AG09319 (cell line): ENCODE measurements around the gene NPC2.

Experiments
- DNase-seq: peaks from one replicate; pipeline ENCODE4 v3.0.0-alpha.2; 2010; ENCODE audit warnings: low read depth; ENCODE audit errors: extremely low read depth
- TF ChIP-seq, protein P1 (sequence below): IDR thresholded peaks from 2 replicates; pipeline ENCODE4 v1.5.1; 2011; ENCODE audit warnings: low read depth, mild to moderate bottlenecking, inconsistent platforms, low read length, moderate library complexity

NPC2 gene

DNA sequence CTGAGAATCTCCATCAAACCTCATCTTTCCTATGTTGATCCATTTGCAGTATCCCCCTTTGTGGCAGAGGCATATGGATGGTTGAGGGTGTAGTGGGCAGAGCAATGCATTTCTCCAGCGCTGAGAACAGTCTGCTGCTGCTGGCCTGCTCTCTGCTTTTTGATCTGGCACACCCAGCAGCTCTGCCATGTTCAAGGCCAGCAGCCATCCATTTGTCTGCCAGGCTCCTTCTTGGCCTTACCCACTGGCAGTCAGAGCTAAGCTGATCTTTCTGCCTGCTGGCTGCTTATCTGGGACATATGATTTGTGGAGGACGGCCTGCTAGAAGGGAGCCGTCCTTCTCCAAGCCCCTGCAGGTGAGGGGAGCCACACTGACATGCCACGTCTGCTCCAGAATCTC is 17.0 kb downstream of the NPC2 start:
- DNase-seq = no peak
- TF ChIP-seq, protein P1, sequence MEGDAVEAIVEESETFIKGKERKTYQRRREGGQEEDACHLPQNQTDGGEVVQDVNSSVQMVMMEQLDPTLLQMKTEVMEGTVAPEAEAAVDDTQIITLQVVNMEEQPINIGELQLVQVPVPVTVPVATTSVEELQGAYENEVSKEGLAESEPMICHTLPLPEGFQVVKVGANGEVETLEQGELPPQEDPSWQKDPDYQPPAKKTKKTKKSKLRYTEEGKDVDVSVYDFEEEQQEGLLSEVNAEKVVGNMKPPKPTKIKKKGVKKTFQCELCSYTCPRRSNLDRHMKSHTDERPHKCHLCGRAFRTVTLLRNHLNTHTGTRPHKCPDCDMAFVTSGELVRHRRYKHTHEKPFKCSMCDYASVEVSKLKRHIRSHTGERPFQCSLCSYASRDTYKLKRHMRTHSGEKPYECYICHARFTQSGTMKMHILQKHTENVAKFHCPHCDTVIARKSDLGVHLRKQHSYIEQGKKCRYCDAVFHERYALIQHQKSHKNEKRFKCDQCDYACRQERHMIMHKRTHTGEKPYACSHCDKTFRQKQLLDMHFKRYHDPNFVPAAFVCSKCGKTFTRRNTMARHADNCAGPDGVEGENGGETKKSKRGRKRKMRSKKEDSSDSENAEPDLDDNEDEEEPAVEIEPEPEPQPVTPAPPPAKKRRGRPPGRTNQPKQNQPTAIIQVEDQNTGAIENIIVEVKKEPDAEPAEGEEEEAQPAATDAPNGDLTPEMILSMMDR = no peak

DNA sequence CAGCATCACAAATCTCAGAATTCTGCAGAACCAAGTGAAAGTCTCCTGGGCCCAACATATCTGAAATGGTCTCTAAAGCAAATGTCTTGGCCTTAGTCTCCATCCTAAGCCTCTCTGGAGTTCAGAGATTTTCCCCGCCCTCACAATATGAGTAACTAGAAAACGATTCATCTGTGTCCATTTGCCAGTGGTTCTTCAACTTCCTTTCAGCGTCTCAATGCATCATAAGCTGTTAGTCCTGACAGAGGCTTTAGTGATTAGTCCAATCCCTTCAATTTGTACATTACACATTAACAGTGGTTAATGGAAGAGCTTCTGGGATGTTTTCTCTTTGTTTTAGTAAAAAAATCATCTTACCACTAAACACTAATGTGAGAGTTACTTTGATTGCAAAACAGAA is 17.4 kb downstream of the NPC2 start:
- peak; percentile 15 for DNase-seq

DNA sequence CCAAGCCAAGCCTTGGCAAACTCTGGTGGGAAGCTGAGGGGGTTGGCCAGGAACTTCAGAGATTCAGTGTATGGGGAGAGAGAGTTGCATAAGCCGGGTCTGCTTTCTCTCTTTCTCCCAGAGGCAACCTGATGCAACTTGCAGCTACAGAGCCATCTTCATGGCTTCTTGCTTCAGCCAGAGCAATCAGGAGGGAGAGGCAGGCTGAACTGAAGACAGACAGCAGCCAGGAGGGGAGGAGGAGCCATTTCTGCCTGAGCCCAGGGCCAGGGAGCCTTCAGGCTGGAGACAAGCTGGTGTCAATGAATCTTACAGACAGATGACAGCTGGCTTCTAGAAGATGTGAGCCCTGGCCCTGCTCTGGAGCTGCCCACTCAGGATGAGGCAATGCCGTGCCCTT is 18.7 kb downstream of the NPC2 start:
- TF ChIP-seq, protein P1 = no peak
- DNase-seq = no peak

More for the DNA sequence above, 17.4 kb downstream of the NPC2 start:
- TF ChIP-seq, protein P1 = no peak

DNA sequence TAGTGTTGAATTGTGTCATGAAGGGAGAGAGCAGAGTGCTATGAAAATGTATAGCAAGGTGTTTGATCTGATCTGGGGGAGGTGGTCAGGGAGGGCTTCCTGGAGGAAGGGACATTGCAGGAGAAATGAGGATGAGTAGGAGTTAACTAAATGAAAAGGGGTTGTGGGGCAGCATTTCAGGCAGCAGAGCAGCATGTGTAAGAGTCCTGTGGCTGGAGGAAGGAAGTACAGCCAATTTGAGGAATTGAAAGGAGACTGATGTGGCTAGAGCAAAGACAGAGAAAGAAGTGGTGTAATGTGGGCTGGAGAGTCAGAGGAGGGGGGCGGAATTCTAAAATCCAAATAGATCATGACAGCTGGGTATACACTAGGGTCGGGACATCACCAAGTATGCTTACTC is 20.5 kb downstream of the NPC2 start:
- no peak for DNase-seq
- TF ChIP-seq, protein P1 = no peak

DNA sequence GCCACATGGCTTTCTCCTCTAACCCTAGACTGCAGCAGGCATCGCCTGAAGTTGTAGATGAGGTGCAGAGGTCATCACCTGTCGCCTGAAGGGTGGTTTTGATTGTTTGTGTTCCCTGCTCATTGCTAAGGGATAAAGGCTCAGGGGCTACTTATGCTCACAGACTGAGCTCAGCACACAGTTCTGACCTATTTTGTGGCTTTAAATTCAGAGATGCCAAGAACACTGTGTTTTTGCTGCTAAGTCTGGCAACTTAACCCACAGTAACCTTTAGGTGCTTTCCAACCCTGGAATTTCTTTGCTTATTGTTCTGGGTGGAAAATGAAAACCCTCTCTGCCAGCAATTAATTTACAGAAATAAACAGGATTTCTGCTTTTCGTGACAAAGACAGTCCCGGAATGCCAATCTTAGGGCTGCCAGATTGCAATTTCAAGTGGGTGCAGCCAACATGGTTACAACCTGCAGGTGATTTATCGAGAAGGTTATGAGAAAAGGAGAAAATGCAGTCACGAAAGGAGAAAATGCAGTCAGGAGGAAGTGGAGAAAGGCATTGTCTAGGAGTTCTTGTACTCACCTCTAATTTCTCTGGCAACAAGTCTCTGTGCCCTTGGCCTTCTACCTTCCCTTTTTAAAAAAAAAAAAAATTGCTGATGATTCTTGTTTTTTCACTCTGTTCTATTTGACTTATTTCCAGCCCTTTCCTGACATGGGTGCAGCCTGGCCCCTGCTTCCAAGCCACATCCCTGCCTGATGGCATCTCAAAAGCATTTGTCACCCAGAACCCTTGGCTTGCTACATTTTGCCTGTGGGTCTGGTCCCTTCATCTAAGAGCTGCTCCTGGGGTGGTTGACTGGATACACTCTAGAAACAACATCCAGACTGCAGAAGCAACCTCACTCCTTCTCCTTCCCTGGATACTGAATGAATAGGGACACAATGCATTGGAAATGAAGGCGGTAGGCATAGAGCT is 23.3 kb downstream of the NPC2 start:
- TF ChIP-seq, protein P1 = no peak
- no peak for DNase-seq

DNA sequence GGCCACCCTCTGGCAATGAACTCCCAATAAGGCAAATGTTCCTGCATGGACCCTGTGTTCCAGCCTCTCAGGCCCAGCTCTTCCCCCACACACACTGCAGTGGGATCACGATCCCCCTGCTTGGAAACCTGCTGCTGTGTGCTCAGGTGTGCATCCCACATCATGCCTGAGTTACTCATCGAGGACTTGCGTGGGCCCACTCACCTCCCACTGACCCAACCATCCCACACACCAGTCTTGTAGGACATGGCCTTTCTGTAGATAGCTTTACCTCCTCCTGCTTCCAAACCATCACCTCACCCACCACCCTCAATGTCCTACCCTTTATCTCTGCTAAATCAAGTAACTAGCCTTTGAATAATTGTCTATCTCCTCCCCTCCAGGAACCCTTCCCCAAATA is 24.6 kb downstream of the NPC2 start:
- TF ChIP-seq, protein P1 = no peak
- no peak for DNase-seq

DNA sequence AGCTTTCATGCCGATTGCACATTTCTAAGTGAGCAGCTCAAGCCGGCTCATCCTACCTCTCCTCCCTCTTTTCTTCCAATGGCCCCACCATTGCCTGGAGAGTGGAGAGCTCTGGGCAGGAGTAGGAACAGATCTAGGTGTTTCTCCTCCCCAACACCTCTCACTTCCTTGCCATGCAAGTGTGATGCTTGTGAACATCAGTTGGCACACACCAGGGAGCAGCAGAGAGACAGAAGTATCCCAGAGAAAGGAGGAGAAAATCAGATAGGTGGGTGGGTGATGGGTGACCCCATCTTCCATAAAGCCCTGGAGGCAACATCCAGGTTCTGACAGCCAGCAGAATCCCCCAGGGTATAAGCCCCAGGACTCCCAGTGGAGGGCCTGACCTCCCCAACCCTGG is 27.8 kb downstream of the NPC2 start:
- no peak for DNase-seq
- TF ChIP-seq, protein P1 = no peak
